ENCODE data around the gene AMOTL1.
"Not testable (repeated sequence)": the region's sequence is repeated elsewhere in the genome, so short reads cannot be mapped to it uniquely, and the experiment has no call there.

AMOTL1 gene

GRCh38 chr11:94812724-94813720 lies 44.9 kb downstream of the AMOTL1 start:
- WGBS (ENCODE audit: insufficient coverage) = 98% methylated on average over 4 of the region's 9 CpGs
- H3K36me3 ChIP-seq (ENCODE audit: control insufficient read depth in 4 of 4, insufficient read depth in 4 of 4, low read length in 3 of 4) = peaks cover 9 to 24% (median 21%) of the 10 kb centered on the region in 4 experiments
- H3K27ac ChIP-seq (ENCODE audit: insufficient read depth in 1 of 2, low read depth in 1 of 2, low read length in 2 of 2, poor library complexity in 1 of 2, severe bottlenecking in 2 of 2); H3K4me3 ChIP-seq (ENCODE audit: control insufficient read depth in 1 of 7, extremely low read depth in 1 of 7, insufficient read depth in 4 of 7, low read depth in 2 of 7, low read length in 6 of 7); H3K4me1 ChIP-seq (ENCODE audit: control extremely low read depth in 1 of 4, control insufficient read depth in 4 of 4, insufficient read depth in 4 of 4, low read length in 3 of 4); POLR2A ChIA-PET; H3K27me3 ChIP-seq (replicated peaks in 2 of 5; ENCODE audit: control insufficient read depth in 4 of 5, insufficient read depth in 5 of 5, low read length in 4 of 5); DNase-seq: not testable (repeated sequence)
- CTCF ChIA-PET = interaction anchor here (1.6 kb wide), 2 partner anchors 29 to 156 kb away, joined by 4 to 5 read pairs; no protein-coding TSS in a partner anchor
- H3K9me3 ChIP-seq (ENCODE audit: control extremely low read depth in 1 of 5, control insufficient read depth in 4 of 5, insufficient read depth in 2 of 5, low read depth in 1 of 5, low read length in 4 of 5) = peaks cover 0 to 16% (median 8%) of the 10 kb centered on the region in 5 experiments

- no peak overlapping the region for H3K4me3 ChIP-seq (ENCODE audit: control insufficient read depth in 1 of 7, extremely low read depth in 1 of 7, insufficient read depth in 4 of 7, low read depth in 2 of 7, low read length in 6 of 7)
- H3K9me3 ChIP-seq (ENCODE audit: control extremely low read depth in 1 of 5, control insufficient read depth in 4 of 5, insufficient read depth in 2 of 5, low read depth in 1 of 5, low read length in 4 of 5) = peaks cover 0 to 16% (median 8%) of the 10 kb centered on the region in 5 experiments
- CTCF ChIA-PET = interaction anchor here (1.0 to 1.6 kb wide), 3 partner anchors 17 to 154 kb away, joined by 3 to 5 read pairs (median 4); no protein-coding TSS in a partner anchor
- no peak overlapping the region for H3K27ac ChIP-seq (ENCODE audit: insufficient read depth in 1 of 2, low read depth in 1 of 2, low read length in 2 of 2, poor library complexity in 1 of 2, severe bottlenecking in 2 of 2)
- POLR2A ChIA-PET = no interaction called here
- H3K36me3 ChIP-seq (ENCODE audit: control insufficient read depth in 4 of 4, insufficient read depth in 4 of 4, low read length in 3 of 4) = peaks cover 9 to 24% (median 21%) of the 10 kb centered on the region in 4 experiments
- WGBS (ENCODE audit: insufficient coverage) = 100% methylated on average over 1 of the region's 7 CpGs
- H3K4me1 ChIP-seq (ENCODE audit: control extremely low read depth in 1 of 4, control insufficient read depth in 4 of 4, insufficient read depth in 4 of 4, low read length in 3 of 4) = no peaks in the 10 kb centered on the region
- DNase-seq = no peak
- H3K27me3 ChIP-seq (replicated peaks in 2 of 5; ENCODE audit: control insufficient read depth in 4 of 5, insufficient read depth in 5 of 5, low read length in 4 of 5) = no peaks in the 10 kb centered on the region
Measured at GRCh38 chr11:94814272-94814976, 46.3 kb downstream of the AMOTL1 start.

- ChIA-PET CTCF (no interaction called here), POLR2A (no interaction called here)
- no peak overlapping the region for H3K4me3 ChIP-seq (ENCODE audit: control insufficient read depth in 1 of 7, extremely low read depth in 1 of 7, insufficient read depth in 4 of 7, low read depth in 2 of 7, low read length in 6 of 7)
- no peaks in the 10 kb centered on the region for H3K4me1 ChIP-seq (ENCODE audit: control extremely low read depth in 1 of 4, control insufficient read depth in 4 of 4, insufficient read depth in 4 of 4, low read length in 3 of 4)
- peaks cover 10 to 27% (median 24%) of the 10 kb centered on the region in 4 experiments for H3K36me3 ChIP-seq (ENCODE audit: control insufficient read depth in 4 of 4, insufficient read depth in 4 of 4, low read length in 3 of 4)
- H3K27ac ChIP-seq (ENCODE audit: insufficient read depth in 1 of 2, low read depth in 1 of 2, low read length in 2 of 2, poor library complexity in 1 of 2, severe bottlenecking in 2 of 2) = no peak overlapping the region
- peaks cover 0 to 16% (median 8%) of the 10 kb centered on the region in 5 experiments for H3K9me3 ChIP-seq (ENCODE audit: control extremely low read depth in 1 of 5, control insufficient read depth in 4 of 5, insufficient read depth in 2 of 5, low read depth in 1 of 5, low read length in 4 of 5)
- DNase-seq = no peak
- WGBS (ENCODE audit: insufficient coverage) = 100% methylated on average over 2 of the region's 4 CpGs
- no peaks in the 10 kb centered on the region for H3K27me3 ChIP-seq (replicated peaks in 2 of 5; ENCODE audit: control insufficient read depth in 4 of 5, insufficient read depth in 5 of 5, low read length in 4 of 5)
Measured at GRCh38 chr11:94815705-94816344, 47.7 kb downstream of the AMOTL1 start.

- Histone ChIP-seq H3K27ac (ENCODE audit: insufficient read depth in 1 of 2, low read depth in 1 of 2, low read length in 2 of 2, poor library complexity in 1 of 2, severe bottlenecking in 2 of 2) (no peak overlapping the region), H3K27me3 (replicated peaks in 2 of 5; ENCODE audit: control insufficient read depth in 4 of 5, insufficient read depth in 5 of 5, low read length in 4 of 5) (no peaks in the 10 kb centered on the region), H3K4me1 (ENCODE audit: control extremely low read depth in 1 of 4, control insufficient read depth in 4 of 4, insufficient read depth in 4 of 4, low read length in 3 of 4) (no peaks in the 10 kb centered on the region), H3K4me3 (ENCODE audit: control insufficient read depth in 1 of 7, extremely low read depth in 1 of 7, insufficient read depth in 4 of 7, low read depth in 2 of 7, low read length in 6 of 7) (no peak overlapping the region), H3K36me3 (ENCODE audit: control insufficient read depth in 4 of 4, insufficient read depth in 4 of 4, low read length in 3 of 4) (peaks cover 2 to 46% (median 34%) of the 10 kb centered on the region in 4 experiments), H3K9me3 (ENCODE audit: control extremely low read depth in 1 of 5, control insufficient read depth in 4 of 5, insufficient read depth in 2 of 5, low read depth in 1 of 5, low read length in 4 of 5) (peaks cover 0 to 8% (median 0%) of the 10 kb centered on the region in 5 experiments)
- POLR2A ChIA-PET = no interaction called here
- CTCF ChIA-PET = interaction anchor here (1.6 kb wide), 1 partner anchor 9 kb away, joined by 4 read pairs; no protein-coding TSS in a partner anchor
- 100% methylated on average over 2 of the region's 7 CpGs for WGBS (ENCODE audit: insufficient coverage)
- no peak for DNase-seq
Measured at GRCh38 chr11:94820480-94820879, 52.3 kb downstream of the AMOTL1 start.

GRCh38 chr11:94821439-94821838 lies 53.3 kb downstream of the AMOTL1 start:
- H3K4me1 ChIP-seq (ENCODE audit: control extremely low read depth in 1 of 4, control insufficient read depth in 4 of 4, insufficient read depth in 4 of 4, low read length in 3 of 4) = no peaks in the 10 kb centered on the region
- WGBS (ENCODE audit: insufficient coverage) = 98% methylated on average over 14 of the region's 14 CpGs
- H3K4me3 ChIP-seq (ENCODE audit: control insufficient read depth in 1 of 7, extremely low read depth in 1 of 7, insufficient read depth in 4 of 7, low read depth in 2 of 7, low read length in 6 of 7) = no peak overlapping the region
- ChIA-PET POLR2A (no interaction called here), CTCF (interaction anchor here (1.3 to 1.6 kb wide), 2 partner anchors 10 to 34 kb away, joined by 3 to 4 read pairs; no protein-coding TSS in a partner anchor)
- no peak overlapping the region for H3K27ac ChIP-seq (ENCODE audit: insufficient read depth in 1 of 2, low read depth in 1 of 2, low read length in 2 of 2, poor library complexity in 1 of 2, severe bottlenecking in 2 of 2)
- no peak for DNase-seq
- no peaks in the 10 kb centered on the region for H3K27me3 ChIP-seq (replicated peaks in 2 of 5; ENCODE audit: control insufficient read depth in 4 of 5, insufficient read depth in 5 of 5, low read length in 4 of 5)
- peaks cover 2 to 46% (median 39%) of the 10 kb centered on the region in 4 experiments for H3K36me3 ChIP-seq (ENCODE audit: control insufficient read depth in 4 of 4, insufficient read depth in 4 of 4, low read length in 3 of 4)
- peaks cover 0 to 4% (median 0%) of the 10 kb centered on the region in 5 experiments for H3K9me3 ChIP-seq (ENCODE audit: control extremely low read depth in 1 of 5, control insufficient read depth in 4 of 5, insufficient read depth in 2 of 5, low read depth in 1 of 5, low read length in 4 of 5)

- DNase-seq = no peak
- Histone ChIP-seq H3K4me3 (ENCODE audit: control insufficient read depth in 1 of 7, extremely low read depth in 1 of 7, insufficient read depth in 4 of 7, low read depth in 2 of 7, low read length in 6 of 7) (no peak overlapping the region), H3K27ac (ENCODE audit: insufficient read depth in 1 of 2, low read depth in 1 of 2, low read length in 2 of 2, poor library complexity in 1 of 2, severe bottlenecking in 2 of 2) (no peak overlapping the region), H3K4me1 (ENCODE audit: control extremely low read depth in 1 of 4, control insufficient read depth in 4 of 4, insufficient read depth in 4 of 4, low read length in 3 of 4) (no peaks in the 10 kb centered on the region), H3K9me3 (ENCODE audit: control extremely low read depth in 1 of 5, control insufficient read depth in 4 of 5, insufficient read depth in 2 of 5, low read depth in 1 of 5, low read length in 4 of 5) (peaks cover 0 to 2% (median 0%) of the 10 kb centered on the region in 5 experiments), H3K27me3 (replicated peaks in 2 of 5; ENCODE audit: control insufficient read depth in 4 of 5, insufficient read depth in 5 of 5, low read length in 4 of 5) (no peaks in the 10 kb centered on the region), H3K36me3 (ENCODE audit: control insufficient read depth in 4 of 4, insufficient read depth in 4 of 4, low read length in 3 of 4) (peaks cover 3 to 48% (median 38%) of the 10 kb centered on the region in 4 experiments)
- ChIA-PET CTCF (interaction anchor here (1.3 kb wide), 1 partner anchor 35 kb away, joined by 3 read pairs; no protein-coding TSS in a partner anchor), POLR2A (no interaction called here)
- 98% methylated on average over 5 of the region's 7 CpGs for WGBS (ENCODE audit: insufficient coverage)
Measured at GRCh38 chr11:94822080-94822479, 53.9 kb downstream of the AMOTL1 start.
